ENCODE measurements around the gene TSKU.

DNA sequence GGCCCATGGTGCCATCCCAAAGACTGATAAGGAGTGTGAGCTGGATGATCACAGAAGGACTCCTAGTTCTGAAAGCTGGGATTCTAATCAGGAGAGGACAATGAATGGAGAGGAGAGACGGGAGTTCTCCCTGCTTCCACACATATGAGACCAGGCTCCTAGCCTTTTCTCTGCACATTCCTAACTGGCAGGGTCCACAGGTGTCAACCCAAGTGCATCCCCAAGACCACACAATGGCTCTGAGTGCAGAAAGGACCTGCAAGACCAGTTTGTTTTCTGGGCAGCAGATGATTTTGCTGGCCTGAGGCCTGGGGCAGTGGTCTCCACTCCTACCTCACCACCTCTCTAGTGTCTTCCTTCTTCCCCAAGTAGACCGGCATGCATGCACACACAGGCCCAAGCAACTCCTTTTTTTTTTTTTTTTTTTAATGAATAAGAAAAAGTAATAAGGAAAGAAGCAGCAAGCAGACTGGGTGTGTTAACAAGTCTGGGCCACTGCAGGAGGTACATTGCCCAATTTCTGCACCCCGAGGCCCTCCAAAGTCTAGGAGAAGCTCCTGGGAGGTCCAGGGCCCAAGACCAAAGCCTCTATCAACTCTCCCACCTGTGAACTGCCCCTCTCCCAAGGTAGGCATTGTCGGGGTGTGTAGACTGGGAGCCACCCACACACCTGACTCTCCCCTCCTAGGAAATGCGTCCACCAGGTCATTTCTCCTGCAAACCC, 1.2 kb upstream of the TSKU start:
- no peak for TF ChIP-seq BHLHE40 (IDR thresholded peaks at IDR 0.05; ENCODE audit: low read length)
- TF ChIP-seq SOX6 (IDR thresholded peaks at IDR 0.05), result no peak
- no peak for TF ChIP-seq EZH2 (IDR thresholded peaks at IDR 0.05; ENCODE audit: borderline replicate concordance, low read depth, low read length)
- TF ChIP-seq, protein P1, sequence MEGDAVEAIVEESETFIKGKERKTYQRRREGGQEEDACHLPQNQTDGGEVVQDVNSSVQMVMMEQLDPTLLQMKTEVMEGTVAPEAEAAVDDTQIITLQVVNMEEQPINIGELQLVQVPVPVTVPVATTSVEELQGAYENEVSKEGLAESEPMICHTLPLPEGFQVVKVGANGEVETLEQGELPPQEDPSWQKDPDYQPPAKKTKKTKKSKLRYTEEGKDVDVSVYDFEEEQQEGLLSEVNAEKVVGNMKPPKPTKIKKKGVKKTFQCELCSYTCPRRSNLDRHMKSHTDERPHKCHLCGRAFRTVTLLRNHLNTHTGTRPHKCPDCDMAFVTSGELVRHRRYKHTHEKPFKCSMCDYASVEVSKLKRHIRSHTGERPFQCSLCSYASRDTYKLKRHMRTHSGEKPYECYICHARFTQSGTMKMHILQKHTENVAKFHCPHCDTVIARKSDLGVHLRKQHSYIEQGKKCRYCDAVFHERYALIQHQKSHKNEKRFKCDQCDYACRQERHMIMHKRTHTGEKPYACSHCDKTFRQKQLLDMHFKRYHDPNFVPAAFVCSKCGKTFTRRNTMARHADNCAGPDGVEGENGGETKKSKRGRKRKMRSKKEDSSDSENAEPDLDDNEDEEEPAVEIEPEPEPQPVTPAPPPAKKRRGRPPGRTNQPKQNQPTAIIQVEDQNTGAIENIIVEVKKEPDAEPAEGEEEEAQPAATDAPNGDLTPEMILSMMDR (IDR thresholded peaks at IDR 0.05 in 2 of 3, conservative IDR thresholded peaks at IDR 0.05 in 1 of 3; ENCODE audit: insufficient read depth in 2 of 3, low read depth in 1 of 3, low read length in 3 of 3), result no peak
- no peak for TF ChIP-seq SREBF1 (IDR thresholded peaks at IDR 0.05; ENCODE audit: borderline replicate concordance, low read depth, low read length)
- TF ChIP-seq, protein P2, sequence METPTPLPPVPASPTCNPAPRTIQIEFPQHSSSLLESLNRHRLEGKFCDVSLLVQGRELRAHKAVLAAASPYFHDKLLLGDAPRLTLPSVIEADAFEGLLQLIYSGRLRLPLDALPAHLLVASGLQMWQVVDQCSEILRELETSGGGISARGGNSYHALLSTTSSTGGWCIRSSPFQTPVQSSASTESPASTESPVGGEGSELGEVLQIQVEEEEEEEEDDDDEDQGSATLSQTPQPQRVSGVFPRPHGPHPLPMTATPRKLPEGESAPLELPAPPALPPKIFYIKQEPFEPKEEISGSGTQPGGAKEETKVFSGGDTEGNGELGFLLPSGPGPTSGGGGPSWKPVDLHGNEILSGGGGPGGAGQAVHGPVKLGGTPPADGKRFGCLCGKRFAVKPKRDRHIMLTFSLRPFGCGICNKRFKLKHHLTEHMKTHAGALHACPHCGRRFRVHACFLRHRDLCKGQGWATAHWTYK (CRISPR knock-in tag; IDR thresholded peaks at IDR 0.05), result no peak
- TF ChIP-seq ZNF263 (CRISPR knock-in tag; IDR thresholded peaks at IDR 0.05; ENCODE audit: borderline replicate concordance), result no peak

Data from K562 (cell line).